HAP-1 (cell line): ENCODE results near the gene STPG3.

Experiments
- DNase-seq, 2 experiments: peaks; one replicate each; pipeline ENCODE4 v3.0.0-alpha.2; 2016 to 2020; ENCODE audit warnings: low spot score in 2 of 2
- H3K27me3 ChIP-seq: fragments of 250-450 bp; sonication (Bioruptor Pico); 2 replicates; pipeline ENCODE4 v1.5.1; 2020; ENCODE audit warnings: low read depth, mild to moderate bottlenecking, moderate library complexity
- H3K36me3 ChIP-seq: fragments of 250-450 bp; sonication (Bioruptor Pico); replicated peaks from 2 replicates; pipeline ENCODE4 v1.5.1; 2020; ENCODE audit warnings: mild to moderate bottlenecking
- H3K4me1 ChIP-seq: fragments of 250-450 bp; sonication (Bioruptor Pico); 2 replicates; pipeline ENCODE4 v1.5.1; 2020; ENCODE audit warnings: mild to moderate bottlenecking
- H3K4me3 ChIP-seq: fragments of 250-450 bp; sonication (Bioruptor Pico); 2 replicates; pipeline ENCODE4 v1.5.1; 2020; ENCODE audit warnings: mild to moderate bottlenecking, moderate library complexity
- H3K9me3 ChIP-seq: fragments of 250-450 bp; sonication (Bioruptor Pico); 2 replicates; pipeline ENCODE4 v1.5.1; 2020; ENCODE audit warnings: mild to moderate bottlenecking, moderate library complexity
- in situ Hi-C: fragments of 300-500 bp; cut with MboI; formaldehyde crosslinking; loops from 3 replicates; pipeline ENCODE4 v1.14.3; 2020; ENCODE audit warnings: low sequenced_read_pairs, inconsistent platforms, mixed read lengths

STPG3 gene

GRCh38 chr9:137293482-137294090, 42.5 kb downstream of the STPG3 start:
- no peaks in the 10 kb centered on the region for H3K27me3 ChIP-seq
- H3K4me3 ChIP-seq: no peak overlapping the region
- in situ Hi-C loops: loop anchor here (5.0 kb wide), 1 partner anchor 114 kb away; no protein-coding TSS in a partner anchor

GRCh38 chr9:137294091-137294680, 43.1 kb downstream of the STPG3 start:
- Histone ChIP-seq H3K4me3 (no peak overlapping the region), H3K9me3 (no peaks in the 10 kb centered on the region), H3K27me3 (no peaks in the 10 kb centered on the region), H3K4me1 (peaks cover 6% of the 10 kb centered on the region), H3K36me3 (peaks cover 4% of the 10 kb centered on the region)
- peak in 1 of 2 experiments; percentile 60 for DNase-seq
- in situ Hi-C loops: loop anchor here (5.0 kb wide), 1 partner anchor 113 kb away; no protein-coding TSS in a partner anchor

More at GRCh38 chr9:137293482-137294090, 42.5 kb downstream of the STPG3 start:
- DNase-seq: no peak
- H3K36me3 ChIP-seq: no peaks in the 10 kb centered on the region
- no peaks in the 10 kb centered on the region for H3K9me3 ChIP-seq
- H3K4me1 ChIP-seq: peaks cover 1% of the 10 kb centered on the region

GRCh38 chr9:137294681-137295237, 43.7 kb downstream of the STPG3 start:
- Histone ChIP-seq H3K36me3 (peaks cover 6% of the 10 kb centered on the region), H3K4me1 (peaks cover 11% of the 10 kb centered on the region), H3K9me3 (no peaks in the 10 kb centered on the region), H3K4me3 (peak overlapping the region; percentile 13; the same call in 1 of the 2 replicates), H3K27me3 (no peaks in the 10 kb centered on the region)
- no peak for DNase-seq
- in situ Hi-C loops: loop anchor here (5.0 kb wide), 1 partner anchor 113 kb away; no protein-coding TSS in a partner anchor

GRCh38 chr9:137295238-137295811, 44.2 kb downstream of the STPG3 start:
- Histone ChIP-seq H3K4me3 (peak overlapping the region; percentile 13; the same call in 1 of the 2 replicates), H3K9me3 (no peaks in the 10 kb centered on the region), H3K27me3 (no peaks in the 10 kb centered on the region), H3K36me3 (peaks cover 6% of the 10 kb centered on the region), H3K4me1 (peaks cover 11% of the 10 kb centered on the region)
- peak in 1 of 2 experiments; percentile 71 for DNase-seq
- in situ Hi-C loops: no loop called here

- Histone ChIP-seq H3K9me3 (no peaks in the 10 kb centered on the region), H3K4me3 (peak overlapping the region; percentile 21), H3K27me3 (no peaks in the 10 kb centered on the region), H3K36me3 (peaks cover 8% of the 10 kb centered on the region), H3K4me1 (peaks cover 11% of the 10 kb centered on the region)
- in situ Hi-C loops: no loop called here
- DNase-seq: no peak
These were observed 45.0 kb downstream of the STPG3 start for GRCh38 chr9:137295849-137296669.

GRCh38 chr9:137296670-137297664, 45.9 kb downstream of the STPG3 start:
- peaks cover 8% of the 10 kb centered on the region for H3K36me3 ChIP-seq
- peaks cover 11% of the 10 kb centered on the region for H3K4me1 ChIP-seq
- H3K4me3 ChIP-seq: peak overlapping the region; percentile 21
- H3K9me3 ChIP-seq: no peaks in the 10 kb centered on the region
- no peak for DNase-seq
- H3K27me3 ChIP-seq: no peaks in the 10 kb centered on the region
- in situ Hi-C loops: no loop called here

GRCh38 chr9:137297966-137298365, 46.9 kb downstream of the STPG3 start:
- H3K27me3 ChIP-seq: no peaks in the 10 kb centered on the region
- in situ Hi-C loops: no loop called here

GRCh38 chr9:137298401-137299202, 47.5 kb downstream of the STPG3 start:
- no peaks in the 10 kb centered on the region for H3K9me3 ChIP-seq
- peaks cover 18% of the 10 kb centered on the region for H3K4me1 ChIP-seq
- H3K4me3 ChIP-seq: peak overlapping the region; percentile 74
- no peak for DNase-seq
- in situ Hi-C loops: no loop called here
- no peaks in the 10 kb centered on the region for H3K27me3 ChIP-seq
- H3K36me3 ChIP-seq: peaks cover 8% of the 10 kb centered on the region

More at GRCh38 chr9:137297966-137298365, 46.9 kb downstream of the STPG3 start:
- Histone ChIP-seq H3K4me3 (no peak overlapping the region), H3K9me3 (no peaks in the 10 kb centered on the region), H3K4me1 (peaks cover 15% of the 10 kb centered on the region), H3K36me3 (peaks cover 8% of the 10 kb centered on the region)
- DNase-seq: no peak

GRCh38 chr9:137299203-137299565, 48.1 kb downstream of the STPG3 start:
- H3K9me3 ChIP-seq: no peaks in the 10 kb centered on the region
- peaks cover 18% of the 10 kb centered on the region for H3K4me1 ChIP-seq
- peak in 1 of 2 experiments; percentile 56 for DNase-seq
- in situ Hi-C loops: no loop called here
- H3K4me3 ChIP-seq: peak overlapping the region; percentile 74
- peaks cover 8% of the 10 kb centered on the region for H3K36me3 ChIP-seq
- H3K27me3 ChIP-seq: no peaks in the 10 kb centered on the region

GRCh38 chr9:137299938-137300337, 48.9 kb downstream of the STPG3 start:
- DNase-seq: peak; percentile 88
- Histone ChIP-seq H3K4me3 (peak overlapping the region; percentile 74), H3K27me3 (no peaks in the 10 kb centered on the region), H3K36me3 (peaks cover 8% of the 10 kb centered on the region), H3K9me3 (no peaks in the 10 kb centered on the region), H3K4me1 (peaks cover 18% of the 10 kb centered on the region)
- in situ Hi-C loops: no loop called here

- Histone ChIP-seq H3K9me3 (no peaks in the 10 kb centered on the region), H3K27me3 (no peaks in the 10 kb centered on the region), H3K4me3 (peak overlapping the region; percentile 74), H3K4me1 (peaks cover 18% of the 10 kb centered on the region), H3K36me3 (peaks cover 8% of the 10 kb centered on the region)
- DNase-seq: peak; percentile 76 to 87
- in situ Hi-C loops: no loop called here
These were observed 49.5 kb downstream of the STPG3 start for GRCh38 chr9:137300567-137301080.
